Endothelial cell of umbilical vein (primary cell): ENCODE data around the gene ICE2. TPM values are rescaled to one million over a fixed set of nuclear protein-coding genes. Genes with fewer than 3 reads are reported as not detected.

Experiments used
- BruUV-seq: library from RNA; stranded (reverse); fragments of 400-500 nt; replicated peaks from 2 replicates; lab custom pipeline; 2021; lab: Mats Ljungman, UMichigan
- CTCF ChIA-PET: fragments of 300-600, 350-600 bp; sonication (Branson Sonifier 250); formaldehyde crosslinking; loops from one replicate; lab custom pipeline; 2021; ENCODE audit warnings: antibody characterized with exemption, inconsistent platforms; lab: Charles Lee
- POLR2A ChIA-PET: fragments of 300-600, 350-600 bp; sonication (Branson Sonifier 250); formaldehyde crosslinking; loops from one replicate; lab custom pipeline; 2021; ENCODE audit warnings: antibody characterized with exemption, inconsistent platforms; lab: Charles Lee
- DNase-seq: peaks from one replicate; pipeline ENCODE4 v3.0.0-alpha.2; 2011; ENCODE audit warnings: low read depth, low spot score
- FAIRE-seq: peaks from 2 replicates; lab custom pipeline; 2011; peaks lifted over from hg19 to GRCh38; lab: Jason Lieb, UNC
- H2AFZ ChIP-seq: 2 replicates; pipeline ENCODE4 v1.6.0; 2012; ENCODE audit warnings: low read depth, low read length, control low read depth, inconsistent platforms
- H3K27ac ChIP-seq: 2 replicates; pipeline ENCODE4 v1.5.1; 2011; ENCODE audit warnings: low read depth, mild to moderate bottlenecking, control low read depth, low read length, moderate library complexity; ENCODE audit not compliant: insufficient read depth
- H3K27me3 ChIP-seq, 2 experiments: 2 replicates each; pipeline versions ENCODE4 v1.6.0 to v1.6.1; 2011; ENCODE audit warnings: low read length in 2 of 2, mixed read lengths in 1 of 2; ENCODE audit not compliant: control insufficient read depth in 2 of 2, insufficient read depth in 2 of 2
- H3K36me3 ChIP-seq, 2 experiments: 2 replicates in 1 of 2; 3 replicates in 1 of 2; pipeline ENCODE4 v1.5.1; 2011; ENCODE audit warnings: low read length in 2 of 2, mild to moderate bottlenecking in 1 of 2, moderate library complexity in 1 of 2; ENCODE audit not compliant: control insufficient read depth in 2 of 2, insufficient read depth in 2 of 2; ENCODE audit errors: extremely low read depth in 1 of 2
- H3K4me1 ChIP-seq: 3 replicates; pipeline ENCODE4 v1.5.1; 2011; ENCODE audit warnings: mild to moderate bottlenecking, low read length; ENCODE audit not compliant: control insufficient read depth, insufficient read depth; ENCODE audit errors: extremely low read depth
- H3K4me2 ChIP-seq: 2 replicates; pipeline ENCODE4 v1.6.1; 2011; ENCODE audit warnings: low read length, control low read depth, mixed read lengths; ENCODE audit not compliant: insufficient read depth
- H3K4me3 ChIP-seq, 3 experiments: fragments of 200-600 bp in 1 of 3; sonication (generic), shearing (Covaris generic) in 1 of 3; replicated peaks in 1 of 3; 2 replicates each; pipeline ENCODE4 v1.5.1; 2011 to 2016; ENCODE audit warnings: control low read depth in 3 of 3, low read length in 3 of 3, mild to moderate bottlenecking in 2 of 3, inconsistent platforms in 1 of 3, low read depth in 1 of 3, moderate library complexity in 1 of 3; ENCODE audit not compliant: insufficient read depth in 1 of 3
- H3K79me2 ChIP-seq: 2 replicates; pipeline ENCODE4 v1.6.0; 2012; ENCODE audit warnings: low read length, inconsistent platforms; ENCODE audit not compliant: control insufficient read depth, insufficient read depth
- H3K9ac ChIP-seq: replicated peaks from 2 replicates; pipeline ENCODE3; 2011; ENCODE audit warnings: low read length, control low read depth; ENCODE audit not compliant: insufficient read depth; ENCODE audit errors: extremely low read depth
- H3K9me1 ChIP-seq: replicated peaks from 3 replicates; pipeline ENCODE4 v1.6.0; 2011; ENCODE audit warnings: mild to moderate bottlenecking, low read length; ENCODE audit not compliant: control insufficient read depth, insufficient read depth; ENCODE audit errors: extremely low read depth
- H3K9me3 ChIP-seq: replicated peaks from 2 replicates; pipeline ENCODE4 v1.5.1; 2012; ENCODE audit warnings: low read length, inconsistent platforms; ENCODE audit not compliant: control insufficient read depth, insufficient read depth
- H4K20me1 ChIP-seq: replicated peaks from 2 replicates; pipeline ENCODE3; 2011; ENCODE audit warnings: mild to moderate bottlenecking, low read length; ENCODE audit not compliant: control insufficient read depth, insufficient read depth; ENCODE audit errors: extremely low read depth
- CTCF ChIP-seq, 2 donors: IDR thresholded peaks; 1 replicate in 1 of 2; 2 replicates in 1 of 2; pipeline ENCODE4 v1.5.1; 2011; ENCODE audit warnings: low read length in 2 of 2, mild to moderate bottlenecking in 2 of 2, moderate library complexity in 2 of 2, control low read depth in 1 of 2, inconsistent platforms in 1 of 2, low read depth in 1 of 2; ENCODE audit not compliant: insufficient read depth in 1 of 2; ENCODE audit errors: extremely low read depth in 1 of 2
- EZH2 ChIP-seq: IDR thresholded peaks from 2 replicates; pipeline ENCODE4 v1.6.1; 2012; ENCODE audit warnings: borderline replicate concordance, low read depth, mild to moderate bottlenecking, moderate library complexity, low read length, inconsistent platforms; ENCODE audit not compliant: severe bottlenecking
- FOS ChIP-seq: IDR thresholded peaks from 2 replicates; pipeline ENCODE4 v1.6.1; 2011; ENCODE audit warnings: mild to moderate bottlenecking, low read length, moderate library complexity, borderline replicate concordance; ENCODE audit not compliant: insufficient read depth
- GATA2 ChIP-seq: IDR thresholded peaks from 2 replicates; pipeline ENCODE4 v1.7.0; 2011; ENCODE audit warnings: low read depth, mild to moderate bottlenecking, moderate library complexity, mixed read lengths, low read length; ENCODE audit not compliant: insufficient read length, insufficient read depth
- MYC ChIP-seq: IDR thresholded peaks from one replicate; pipeline ENCODE4 v1.6.1; 2011; ENCODE audit warnings: mild to moderate bottlenecking, low read depth, low read length
- dilution Hi-C: fragments of 300-500 bp; cut with MboI; formaldehyde crosslinking; loops from one replicate; pipeline ENCODE4 v1.15.0; 2019; ENCODE audit warnings: low sequenced_read_pairs; ENCODE audit not compliant: extremely low pct_ligation_motif_present
- intact Hi-C: fragments of 100-400 bp; cut with micrococcal nuclease; formaldehyde crosslinking; loops from one replicate; pipeline ENCODE4 v1.10.0; 2022
- polyA plus RNA-seq, 4 experiments: library from polyadenylated mRNA; depleted of rRNA in 3 of 4; stranded (reverse) in 3 of 4; unstranded in 1 of 4; fragments of >200 nt; gene quantifications; 2 replicates each; pipeline versions ENCODE4 v1.2.1 to v1.2.3, GENCODE V29; 2011 to 2012; ENCODE audit warnings: missing spikeins in 1 of 4
- total RNA-seq: library from RNA; stranded (reverse); gene quantifications from 2 replicates; pipeline ENCODE4 v1.2.3, GENCODE V29; 2021

Gene ICE2
- total and polyA plus RNA-seq, 2 donors (not counting 3 experiments of a cell fraction or from before 2014, with no cell fraction given), result 22.1 to 57.0 TPM

GRCh38 chr15:60508442-60508841 is 29.5 kb upstream of the ICE2 start:
- ChIA-PET CTCF (interaction anchor here (0.6 to 6.2 kb wide), 18 partner anchors 9 to 1326 kb away, joined by 3 to 93 read pairs (median 4); no protein-coding TSS in a partner anchor), POLR2A (no interaction called here)
- H3K9me1 ChIP-seq, result no peaks in the 10 kb centered on the region
- intact Hi-C loops, result loop anchor here (1.0 to 5.0 kb wide), 5 partner anchors 79 to 1327 kb away; no protein-coding TSS in a partner anchor
- no peaks in the 10 kb centered on the region for H3K79me2 ChIP-seq
- no peak overlapping the region for H3K9ac ChIP-seq
- H3K4me3 ChIP-seq, result no peak overlapping the region
- no peak overlapping the region for H3K27ac ChIP-seq
- DNase-seq (no peak), FAIRE-seq (no peak)
- H3K4me2 ChIP-seq, result no peak overlapping the region
- H3K9me3 ChIP-seq, result no peaks in the 10 kb centered on the region
- no TSS peak for BruUV-seq
- dilution Hi-C loops, result no loop called here
- no peaks in the 10 kb centered on the region for H3K4me1 ChIP-seq
- H3K27me3 ChIP-seq, result no peaks in the 10 kb centered on the region
- H2AFZ ChIP-seq, result no peak overlapping the region
- peaks cover 3% of the 10 kb centered on the region in 2 experiments for H3K36me3 ChIP-seq
- no peak for TF ChIP-seq MYC
- TF ChIP-seq EZH2, result no peak
- no peak for TF ChIP-seq FOS
- H4K20me1 ChIP-seq, result no peaks in the 10 kb centered on the region

GRCh38 chr15:60507596-60508424 is 28.9 kb upstream of the ICE2 start:
- H2AFZ ChIP-seq, result no peak overlapping the region
- no peaks in the 10 kb centered on the region for H3K9me1 ChIP-seq
- no peak overlapping the region for H3K4me3 ChIP-seq
- no peak overlapping the region for H3K4me2 ChIP-seq
- no peaks in the 10 kb centered on the region for H3K27me3 ChIP-seq
- FAIRE-seq (peak; percentile 94), DNase-seq (peak; percentile 80)
- no TSS peak for BruUV-seq
- no peak overlapping the region for H3K9ac ChIP-seq
- no peak for TF ChIP-seq MYC
- peak; percentile 78 to 87 for TF ChIP-seq CTCF (IDR thresholded peaks at IDR 0.05; ENCODE audit: extremely low read depth in 1 of 2, insufficient read depth in 1 of 2, low read depth in 1 of 2, low read length in 2 of 2)
- TF ChIP-seq GATA2, result no peak
- CTCF ChIA-PET, result interaction anchor here (0.6 to 6.2 kb wide), 17 partner anchors 9 to 1327 kb away, joined by 3 to 93 read pairs (median 4); no protein-coding TSS in a partner anchor
- dilution Hi-C loops, result no loop called here
- peaks cover 3 to 4% of the 10 kb centered on the region in 2 experiments for H3K36me3 ChIP-seq
- no peaks in the 10 kb centered on the region for H3K79me2 ChIP-seq
- no peaks in the 10 kb centered on the region for H3K4me1 ChIP-seq
- H3K27ac ChIP-seq, result no peak overlapping the region
- intact Hi-C loops, result loop anchor here (1.0 to 5.0 kb wide), 5 partner anchors 79 to 1327 kb away; no protein-coding TSS in a partner anchor
- H3K9me3 ChIP-seq, result no peaks in the 10 kb centered on the region
- POLR2A ChIA-PET, result no interaction called here
- no peaks in the 10 kb centered on the region for H4K20me1 ChIP-seq
